ENCODE measurements around the gene GFRAL.
"Not testable (repeated sequence)": the region's sequence is repeated elsewhere in the genome, so short reads cannot be mapped to it uniquely, and the experiment has no call there.

The GFRAL gene, protein sequence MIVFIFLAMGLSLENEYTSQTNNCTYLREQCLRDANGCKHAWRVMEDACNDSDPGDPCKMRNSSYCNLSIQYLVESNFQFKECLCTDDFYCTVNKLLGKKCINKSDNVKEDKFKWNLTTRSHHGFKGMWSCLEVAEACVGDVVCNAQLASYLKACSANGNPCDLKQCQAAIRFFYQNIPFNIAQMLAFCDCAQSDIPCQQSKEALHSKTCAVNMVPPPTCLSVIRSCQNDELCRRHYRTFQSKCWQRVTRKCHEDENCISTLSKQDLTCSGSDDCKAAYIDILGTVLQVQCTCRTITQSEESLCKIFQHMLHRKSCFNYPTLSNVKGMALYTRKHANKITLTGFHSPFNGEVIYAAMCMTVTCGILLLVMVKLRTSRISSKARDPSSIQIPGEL

DNA sequence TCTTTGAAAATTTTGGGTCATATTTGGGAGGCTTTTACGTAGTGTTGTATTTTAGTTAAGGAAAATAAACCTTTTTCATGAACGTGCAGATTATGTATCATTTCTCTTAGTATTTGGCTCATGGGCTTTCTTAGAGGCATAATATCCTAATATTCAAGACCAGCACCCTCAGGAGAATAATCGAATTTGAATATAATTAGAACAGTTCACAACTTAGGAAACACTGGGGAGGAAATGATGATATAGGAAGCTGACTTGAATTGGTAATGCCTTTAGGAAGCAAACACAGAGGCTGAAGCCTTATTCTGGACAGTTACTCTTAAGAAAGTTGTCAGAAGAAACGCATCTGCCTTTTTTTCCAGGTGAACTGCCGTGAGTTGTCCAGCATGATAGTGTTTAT is at the start of gene GFRAL:
Gene GFRAL (plus strand): TSS at position 301 of the 400 bp plus-strand sequence. CDS start 86 bp downstream, at position 387.
- DNase-seq, result no peak

GRCh38 chr6:55277646-55278045 is 49.6 kb upstream of the GFRAL start:
- DNase-seq, result no peak

- DNase-seq, result no peak
Observed at GRCh38 chr6:55281215-55281614, 46.1 kb upstream of the GFRAL start.

GRCh38 chr6:55282115-55282514 is 45.2 kb upstream of the GFRAL start:
- no peak for DNase-seq

GRCh38 chr6:55286824-55287223 is 40.4 kb upstream of the GFRAL start:
- no peak for DNase-seq

DNA sequence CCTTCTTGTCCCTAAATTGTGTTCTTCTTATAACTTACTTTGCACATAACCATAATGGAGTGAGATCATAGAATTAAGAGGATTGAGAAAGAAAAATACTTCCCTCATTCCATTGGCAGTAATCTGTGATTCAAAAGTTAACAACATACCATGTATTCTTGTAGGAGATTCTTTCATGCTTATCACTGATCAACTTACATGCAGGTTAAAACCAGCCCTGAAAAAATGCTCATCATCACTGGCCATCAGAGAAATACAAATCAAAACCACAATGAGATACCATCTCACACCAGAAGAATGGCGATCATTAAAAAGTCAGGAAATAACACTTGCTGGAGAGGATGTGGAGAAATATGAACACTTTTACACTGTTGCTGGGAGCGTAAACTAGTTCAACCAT is 36.5 kb upstream of the GFRAL start:
- DNase-seq, result no peak

- peak; percentile 3 for DNase-seq
Observed at GRCh38 chr6:55293116-55293515, 34.2 kb upstream of the GFRAL start.

DNA sequence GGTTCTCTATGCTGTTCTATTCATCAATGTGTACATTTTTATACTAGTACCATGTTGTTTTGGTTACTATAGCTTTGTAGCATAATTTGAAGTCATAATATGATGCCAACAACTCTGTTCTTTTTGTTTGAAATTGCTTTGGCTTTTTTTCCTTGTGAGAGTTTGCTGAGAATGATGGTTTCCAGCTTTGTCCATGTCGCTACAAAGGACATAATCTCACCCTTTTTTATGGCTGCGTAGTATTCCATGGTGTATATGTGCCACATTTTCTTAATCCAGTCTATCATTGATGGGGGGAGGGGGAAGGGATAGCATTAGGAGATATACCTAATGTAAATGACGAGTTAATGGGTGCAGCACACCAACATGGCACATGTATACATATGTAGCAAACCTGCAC is 30.1 kb upstream of the GFRAL start:
- not testable (repeated sequence) for DNase-seq

- no peak for DNase-seq
Observed at GRCh38 chr6:55299286-55299985, 27.8 kb upstream of the GFRAL start.

DNA sequence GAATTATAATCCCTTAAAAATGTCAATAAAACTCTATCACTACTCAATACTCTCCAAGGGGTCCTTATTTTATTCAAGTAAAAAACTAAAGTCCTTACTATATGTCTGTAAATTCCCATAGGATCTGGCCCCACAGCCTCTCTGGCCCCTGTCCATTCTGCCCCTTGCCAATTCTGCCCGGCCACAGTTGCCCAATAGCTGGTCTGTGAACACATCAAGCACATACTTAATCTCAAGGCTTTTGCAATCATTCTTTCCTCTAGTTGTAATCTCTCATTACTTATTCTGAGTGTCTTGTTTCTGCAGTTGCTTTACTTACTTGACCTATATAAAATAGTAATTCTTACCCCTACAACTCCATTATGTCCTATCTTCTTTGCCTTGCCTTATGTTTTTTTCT is 22.5 kb upstream of the GFRAL start:
- DNase-seq, result no peak

DNA sequence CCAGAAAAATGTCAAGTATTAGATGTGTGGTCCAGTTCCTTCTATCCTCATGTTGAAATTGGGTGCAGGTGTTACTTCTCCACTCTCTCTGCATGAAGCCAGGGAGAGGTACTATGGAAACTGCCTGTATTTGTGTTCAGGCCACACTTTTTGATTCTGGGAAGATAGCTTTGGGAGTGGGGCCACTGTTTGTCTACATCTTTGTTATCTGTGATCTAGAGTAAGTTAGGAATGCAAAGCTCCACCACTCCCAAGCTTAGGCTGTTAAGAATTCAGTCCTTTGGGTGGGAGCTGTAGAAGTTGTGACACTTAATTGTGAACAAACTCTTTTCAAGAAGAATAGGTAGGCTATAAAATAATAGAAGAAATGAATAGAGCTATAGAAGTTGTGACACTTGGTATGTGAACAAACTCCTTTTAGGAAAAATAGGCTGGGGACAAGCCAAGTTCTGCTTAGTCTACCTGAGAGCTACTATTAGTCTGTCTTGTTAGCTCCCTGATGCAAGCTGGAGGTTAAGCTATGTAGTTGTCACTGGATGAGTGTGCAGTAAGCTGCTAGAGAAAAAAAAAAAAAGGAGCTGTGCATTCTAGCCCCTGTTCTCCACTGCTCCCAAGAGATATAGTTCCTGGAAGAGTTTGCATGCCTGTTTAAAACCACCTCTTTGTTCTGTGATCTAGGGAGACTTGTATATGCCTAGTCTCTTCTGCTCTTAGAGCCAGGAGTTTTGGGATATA is 7.1 kb upstream of the GFRAL start:
- DNase-seq, result no peak

DNA sequence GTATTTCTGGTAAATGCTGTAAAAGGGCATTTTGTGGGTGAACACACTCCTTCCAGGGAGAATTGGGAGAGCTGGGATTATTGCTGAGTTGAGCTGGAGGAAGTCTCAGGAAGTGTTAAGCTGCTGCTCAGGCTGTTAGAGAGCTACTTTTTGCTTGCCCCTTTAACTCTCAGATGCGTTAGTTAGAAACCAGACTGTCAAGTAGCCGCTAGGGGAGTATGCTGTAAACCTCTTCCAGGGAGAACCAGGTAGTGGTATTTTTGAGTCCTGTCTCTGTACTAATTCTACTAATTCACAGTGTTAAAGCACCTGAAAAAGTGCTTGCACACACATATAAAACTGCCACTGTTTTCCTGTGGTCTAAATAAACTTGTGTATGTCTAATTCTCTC is 6.6 kb upstream of the GFRAL start:
- DNase-seq, result no peak

- DNase-seq, result no peak
Observed at GRCh38 chr6:55377150-55377549, 49.9 kb downstream of the GFRAL start.

GRCh38 chr6:55379471-55379870 is 52.2 kb downstream of the GFRAL start:
- DNase-seq, result no peak

DNA sequence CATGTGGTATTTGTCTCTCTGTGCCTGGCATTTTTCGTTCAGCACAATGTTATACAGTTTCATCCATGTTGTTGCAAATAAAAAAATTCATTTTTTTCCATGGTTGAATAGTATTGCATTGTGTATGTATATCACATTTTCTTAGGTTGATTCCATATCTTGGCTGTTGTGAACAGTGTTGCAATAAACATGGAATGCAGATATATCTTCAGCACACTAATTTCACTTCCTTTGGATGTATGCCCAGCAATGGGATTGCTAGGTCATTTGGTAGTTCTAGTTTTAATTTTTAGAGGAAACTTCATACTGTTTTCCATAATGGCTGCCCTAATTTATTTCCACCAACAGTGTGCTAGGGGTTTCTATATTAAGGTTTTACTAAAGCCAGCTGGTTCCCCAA is 52.6 kb downstream of the GFRAL start:
- DNase-seq, result no peak

DNA sequence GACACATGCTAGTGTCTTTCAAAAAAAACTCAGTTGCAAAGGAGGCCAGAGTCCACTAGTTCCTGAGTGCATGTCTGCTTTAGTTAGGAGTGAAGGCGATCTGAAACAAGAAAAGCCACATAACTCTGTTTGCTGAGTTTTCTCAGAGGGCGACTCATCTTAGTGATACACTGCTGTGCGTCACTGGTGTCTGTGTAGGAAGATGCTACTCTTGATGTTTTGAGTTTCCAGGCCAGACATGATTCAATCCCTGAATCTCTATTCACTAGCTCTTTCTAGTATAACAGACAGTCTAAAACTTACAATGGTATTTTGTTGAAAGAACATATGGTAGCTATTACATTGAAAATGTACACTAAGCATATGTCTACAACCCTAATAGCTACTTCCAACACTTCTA is 60.9 kb downstream of the GFRAL start:
- DNase-seq, result no peak

- no peak for DNase-seq
Observed at GRCh38 chr6:55395871-55396270, 68.6 kb downstream of the GFRAL start.

- DNase-seq, result no peak
Observed at GRCh38 chr6:55397986-55398385, 70.7 kb downstream of the GFRAL start.

DNA sequence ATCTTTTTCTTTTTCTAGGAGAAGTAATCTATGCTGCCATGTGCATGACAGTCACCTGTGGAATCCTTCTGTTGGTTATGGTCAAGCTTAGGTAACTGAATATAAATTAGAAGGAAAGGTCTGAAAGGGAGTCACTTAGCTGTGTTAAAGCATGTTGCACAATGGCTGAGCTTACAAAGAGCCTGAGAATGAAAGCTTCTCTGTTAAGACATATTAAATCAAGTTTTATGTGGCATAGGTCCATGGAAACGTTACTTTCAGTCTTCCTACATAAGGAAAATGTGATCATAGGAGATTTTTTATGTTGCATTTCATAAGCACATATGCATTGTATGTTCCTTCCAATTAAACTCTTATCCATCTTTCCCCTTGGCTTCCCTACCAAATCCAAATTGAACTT is 72.1 kb downstream of the GFRAL start:
- DNase-seq, result no peak

- DNase-seq, result no peak
Observed at GRCh38 chr6:55405474-55406235, 78.4 kb downstream of the GFRAL start.

DNA sequence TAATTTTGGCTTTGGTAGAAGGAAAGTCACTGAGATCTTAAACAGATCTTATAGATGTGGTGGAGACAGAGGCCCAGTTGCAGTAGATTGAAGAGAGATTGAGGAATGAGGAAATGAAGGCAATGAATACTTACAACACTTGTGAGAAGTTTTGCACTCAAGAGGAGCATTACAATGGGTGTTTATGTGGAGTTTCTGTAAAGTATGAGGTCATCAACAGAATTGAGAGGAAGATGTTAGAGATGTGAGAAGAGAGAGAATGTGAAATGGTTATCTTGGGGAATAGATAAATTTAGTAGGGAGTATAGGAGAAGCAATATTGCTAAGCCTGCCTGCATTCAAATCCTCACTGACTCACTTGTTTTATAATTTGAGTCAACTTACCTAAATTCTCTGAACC is 83.4 kb downstream of the GFRAL start:
- DNase-seq, result no peak

DNA sequence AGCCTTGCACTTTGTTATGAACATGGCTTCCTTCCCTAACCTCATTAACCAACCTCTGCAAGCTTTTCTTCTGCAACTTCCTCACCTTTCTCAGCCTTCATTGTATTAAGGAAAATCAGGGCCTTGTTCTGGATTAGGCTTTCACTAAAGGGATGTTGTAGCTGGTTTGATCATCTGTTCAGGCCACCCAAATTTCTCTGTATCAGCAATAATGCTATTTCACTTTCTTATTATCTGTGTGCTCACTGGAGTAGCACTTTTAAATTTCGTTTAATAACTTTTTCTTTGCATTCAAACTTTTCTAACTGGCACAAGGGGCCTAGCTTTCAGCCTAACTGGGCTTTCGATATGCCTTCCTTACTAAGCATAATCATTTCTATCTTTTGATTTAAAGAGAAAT is 96.7 kb downstream of the GFRAL start:
- DNase-seq, result no peak
